SU-DHL-6 (cell line): Measurements from ENCODE around the gene CHD6.

ENCODE experiments used
- H2AFZ ChIP-seq: fragments of 200-600 bp; sonication (generic); 2 replicates; pipeline ENCODE4 v1.6.1; 2014; ENCODE audit warnings: low read depth, mild to moderate bottlenecking, moderate library complexity, mixed read lengths, antibody characterized with exemption, low read length; ENCODE audit not compliant: severe bottlenecking
- H3F3A ChIP-seq: fragments of 200-600 bp; shearing (Covaris generic); 2 replicates; pipeline ENCODE4 v1.6.0; 2016; ENCODE audit warnings: antibody characterized with exemption, mild to moderate bottlenecking; ENCODE audit not compliant: insufficient read depth
- H3K27ac ChIP-seq: fragments of 200-600 bp; sonication (generic); 2 replicates; pipeline ENCODE4 v1.5.1; 2016; ENCODE audit warnings: low read depth, mild to moderate bottlenecking, low read length, moderate library complexity, mixed read lengths
- H3K27me3 ChIP-seq: fragments of 200-600 bp; sonication (generic), shearing (Covaris generic); 2 replicates; pipeline ENCODE4 v1.6.0; 2014; ENCODE audit warnings: mild to moderate bottlenecking, low read length
- H3K36me3 ChIP-seq: fragments of 200-600 bp; sonication (generic); 2 replicates; pipeline ENCODE4 v1.6.1; 2014; ENCODE audit warnings: mild to moderate bottlenecking, low read length, mixed read lengths
- H3K4me2 ChIP-seq: fragments of 300-600, 200-600 bp; shearing (Covaris generic), sonication (generic); 2 replicates; pipeline ENCODE4 v1.6.0; 2014; ENCODE audit warnings: low read length, low read depth, mild to moderate bottlenecking; ENCODE audit not compliant: poor library complexity, severe bottlenecking
- H3K4me3 ChIP-seq: fragments of 200-600 bp; sonication (generic); 2 replicates; pipeline ENCODE4 v1.5.1; 2014; ENCODE audit warnings: antibody characterized with exemption, low read length, mild to moderate bottlenecking, mixed read lengths; ENCODE audit not compliant: insufficient read depth, poor library complexity, severe bottlenecking
- H3K79me2 ChIP-seq: fragments of 200-600 bp; sonication (generic); 2 replicates; pipeline ENCODE4 v1.6.1; 2014; ENCODE audit warnings: mild to moderate bottlenecking, low read length, moderate library complexity; ENCODE audit not compliant: insufficient read depth
- H3K9ac ChIP-seq: fragments of 200-600 bp; sonication (generic); 2 replicates; pipeline ENCODE4 v1.7.0; 2014; ENCODE audit warnings: mild to moderate bottlenecking, low read length
- H3K9me2 ChIP-seq: fragments of 200-600 bp; sonication (generic); replicated peaks from 2 replicates; pipeline ENCODE4 v1.6.1; 2014; ENCODE audit warnings: low read length; ENCODE audit not compliant: insufficient read depth
- H3K9me3 ChIP-seq: fragments of 200-600 bp; sonication (generic); 2 replicates; pipeline ENCODE4 v1.6.1; 2014; ENCODE audit warnings: low read length, mixed read lengths; ENCODE audit not compliant: insufficient read depth
- H4K20me1 ChIP-seq: fragments of 200-600 bp; sonication (generic); 2 replicates; pipeline ENCODE4 v1.6.1; 2014; ENCODE audit warnings: low read depth, mild to moderate bottlenecking, antibody characterized with exemption, low read length, moderate library complexity, mixed read lengths
- CTCF ChIP-seq: fragments of 200-600 bp; sonication (generic); IDR thresholded peaks from one replicate; pipeline ENCODE4 v1.5.1; 2017; ENCODE audit warnings: antibody characterized with exemption, mild to moderate bottlenecking, low read length, moderate library complexity; ENCODE audit not compliant: insufficient read depth, poor library complexity, severe bottlenecking
- EZH2phosphoT487 ChIP-seq: fragments of 200-600 bp; sonication (generic), shearing (Covaris generic); conservative IDR thresholded peaks from 2 replicates; pipeline ENCODE4 v1.6.1; 2018; ENCODE audit warnings: mild to moderate bottlenecking, antibody characterized with exemption, low read length, moderate library complexity, mixed read lengths

CHD6 gene

DNA sequence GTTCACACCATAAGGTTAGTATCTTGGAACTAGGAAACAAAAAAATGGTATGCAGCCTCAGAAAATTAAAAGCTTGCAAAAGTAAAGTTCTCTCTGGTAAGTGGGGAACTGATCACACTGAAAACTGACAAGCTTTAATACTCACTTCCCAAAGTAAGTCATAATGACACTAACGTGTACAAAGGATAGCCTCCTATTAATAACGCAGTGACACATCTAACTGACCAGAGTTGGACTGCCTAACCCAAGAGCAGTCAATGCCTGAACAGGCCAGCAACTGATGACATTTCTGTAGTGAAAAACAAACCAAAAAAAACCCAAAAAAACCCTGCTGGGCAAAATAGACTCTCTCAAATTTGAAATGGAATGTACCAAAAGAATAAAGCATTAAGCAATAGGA is 30.7 kb downstream of the CHD6 start:
- TF ChIP-seq CTCF (no peak), EZH2phosphoT487 (no peak)
- no peak overlapping the region for H3K4me2 ChIP-seq
- no peaks in the 10 kb centered on the region; the same call in 1 of the 2 replicates for H3K36me3 ChIP-seq
- no peak overlapping the region for H2AFZ ChIP-seq
- no peaks in the 10 kb centered on the region for H3F3A ChIP-seq
- no peak overlapping the region for H3K9ac ChIP-seq
- H4K20me1 ChIP-seq: peaks cover 19% of the 10 kb centered on the region; the same call in 1 of the 2 replicates
- H3K4me3 ChIP-seq: no peak overlapping the region
- H3K27ac ChIP-seq: no peak overlapping the region
- H3K9me3 ChIP-seq: no peaks in the 10 kb centered on the region; the same call in 1 of the 2 replicates
- no peaks in the 10 kb centered on the region for H3K9me2 ChIP-seq
- peaks cover 30% of the 10 kb centered on the region for H3K79me2 ChIP-seq
- H3K27me3 ChIP-seq: no peaks in the 10 kb centered on the region

GRCh38 chr20:41586772-41587171 is 31.4 kb downstream of the CHD6 start:
- no peaks in the 10 kb centered on the region for H3F3A ChIP-seq
- TF ChIP-seq EZH2phosphoT487 (no peak), CTCF (no peak)
- H3K9ac ChIP-seq: no peak overlapping the region
- no peaks in the 10 kb centered on the region for H3K27me3 ChIP-seq
- H3K9me3 ChIP-seq: no peaks in the 10 kb centered on the region; the same call in 1 of the 2 replicates
- H3K9me2 ChIP-seq: no peaks in the 10 kb centered on the region
- H2AFZ ChIP-seq: no peak overlapping the region
- peaks cover 29% of the 10 kb centered on the region for H3K79me2 ChIP-seq
- H3K4me2 ChIP-seq: no peak overlapping the region
- no peaks in the 10 kb centered on the region; the same call in 1 of the 2 replicates for H3K36me3 ChIP-seq
- H3K27ac ChIP-seq: no peak overlapping the region
- H4K20me1 ChIP-seq: peaks cover 24% of the 10 kb centered on the region; the same call in 1 of the 2 replicates
- H3K4me3 ChIP-seq: no peak overlapping the region

- no peaks in the 10 kb centered on the region for H3F3A ChIP-seq
- peaks cover 4% of the 10 kb centered on the region; the same call in 1 of the 2 replicates for H3K9me3 ChIP-seq
- H3K36me3 ChIP-seq: no peaks in the 10 kb centered on the region; the same call in 1 of the 2 replicates
- no peak overlapping the region for H3K4me2 ChIP-seq
- H3K79me2 ChIP-seq: peaks cover 49% of the 10 kb centered on the region
- no peaks in the 10 kb centered on the region for H3K9me2 ChIP-seq
- H3K4me3 ChIP-seq: no peak overlapping the region
- peaks cover 34% of the 10 kb centered on the region; the same call in 1 of the 2 replicates for H4K20me1 ChIP-seq
- no peak overlapping the region for H2AFZ ChIP-seq
- no peaks in the 10 kb centered on the region for H3K27me3 ChIP-seq
- no peak overlapping the region for H3K9ac ChIP-seq
- TF ChIP-seq EZH2phosphoT487 (no peak), CTCF (no peak)
- no peak overlapping the region for H3K27ac ChIP-seq
Measured at GRCh38 chr20:41580350-41580749, 37.8 kb downstream of the CHD6 start.
